ENCODE data around the gene GRIK3. TPM values are rescaled to one million over a fixed set of nuclear protein-coding genes. Genes with fewer than 3 reads are reported as not detected.

Gene GRIK3
- total and polyA plus RNA-seq, 2 of the 8 experiments (the other 6 are each of a cell fraction or from before 2014, with no cell fraction given) = 2.1 to 3.4 TPM

DNA sequence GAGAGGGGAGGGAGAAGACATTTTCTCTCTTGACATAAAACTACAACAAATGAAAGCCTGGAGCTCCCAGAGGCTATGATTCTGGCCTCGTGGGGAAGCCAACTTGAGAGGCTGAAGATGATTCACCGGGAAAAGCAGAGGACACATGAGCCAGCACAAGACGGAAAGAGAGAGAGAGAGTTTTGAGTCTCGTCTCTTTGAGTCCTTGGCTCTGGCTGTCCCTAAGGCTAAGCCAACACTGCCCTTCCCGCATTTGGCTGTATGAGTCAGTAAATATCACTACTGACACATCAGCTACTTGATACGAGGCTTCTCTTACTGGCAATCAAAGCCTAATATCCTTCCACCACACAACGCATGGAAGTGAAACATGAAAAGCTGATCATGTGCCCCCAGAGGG is 95.5 kb downstream of the GRIK3 start:
- DNase-seq (ENCODE audit: low read depth in 1 of 2, low spot score in 2 of 2) = no peak
- Histone ChIP-seq H4K91ac (replicated peaks; ENCODE audit: insufficient read length, low read length) (no peak overlapping the region), H4K20me1 (replicated peaks in 1 of 2; ENCODE audit: control insufficient read depth in 1 of 2, insufficient read depth in 2 of 2, low read length in 2 of 2) (peaks cover 0 to 2% of the 10 kb centered on the region in 2 experiments), H3K4me2 (ENCODE audit: insufficient read depth in 1 of 2, low read depth in 2 of 2, low read length in 2 of 2) (no peak overlapping the region), H3K18ac (ENCODE audit: extremely low read depth, low read length) (no peak overlapping the region), H4K8ac (ENCODE audit: extremely low read depth, insufficient read depth, low read length) (no peak overlapping the region), H3K23ac (ENCODE audit: insufficient read length) (no peak overlapping the region), H4K5ac (ENCODE audit: insufficient read length, low read depth, low read length) (no peak overlapping the region), H3K9me3 (ENCODE audit: insufficient read depth in 2 of 2, low read depth in 1 of 2, low read length in 1 of 2) (no peaks in the 10 kb centered on the region), H2AFZ (ENCODE audit: low read length) (no peak overlapping the region), H3K27me3 (replicated peaks in 1 of 4; ENCODE audit: control insufficient read depth in 3 of 4, extremely low read depth in 1 of 4, insufficient read depth in 3 of 4, low read length in 3 of 4) (no peaks in the 10 kb centered on the region), H3K27ac (ENCODE audit: low read depth, low read length) (no peak overlapping the region), H2BK15ac (ENCODE audit: low read length) (no peak overlapping the region), H3K79me2 (ENCODE audit: control insufficient read depth in 1 of 2, insufficient read depth in 2 of 2, low read length in 2 of 2) (no peaks in the 10 kb centered on the region), H3K4ac (replicated peaks; ENCODE audit: insufficient read length, low read depth, low read length) (no peak overlapping the region), H2BK5ac (ENCODE audit: low read depth, low read length) (peak overlapping the region; percentile 2; the same call in 1 of the 2 replicates), H3K79me1 (ENCODE audit: low read depth, low read length) (no peaks in the 10 kb centered on the region), H3K9ac (replicated peaks in 1 of 4; ENCODE audit: extremely low read depth in 1 of 4, low read depth in 3 of 4, low read length in 3 of 4) (no peak overlapping the region), H3K36me3 (ENCODE audit: control insufficient read depth in 2 of 4, insufficient read depth in 4 of 4, low read length in 3 of 4) (no peaks in the 10 kb centered on the region), H3K23me2 (ENCODE audit: low read depth, low read length) (no peaks in the 10 kb centered on the region; the same call in 1 of the 2 replicates), H3K56ac (replicated peaks; ENCODE audit: insufficient read length, low read depth, low read length) (no peak overlapping the region), H3K4me3 (ENCODE audit: extremely low read depth in 1 of 4, insufficient read depth in 2 of 4, low read depth in 3 of 4, low read length in 4 of 4) (no peak overlapping the region), H2AK5ac (ENCODE audit: low read depth, low read length) (no peak overlapping the region), H2BK20ac (ENCODE audit: low read length) (no peak overlapping the region), H3K14ac (ENCODE audit: insufficient read length) (no peak overlapping the region), H2BK120ac (replicated peaks; ENCODE audit: low read depth, low read length) (no peak overlapping the region), H2BK12ac (ENCODE audit: low read depth, low read length) (no peak overlapping the region), H3K4me1 (replicated peaks in 1 of 4; ENCODE audit: control insufficient read depth in 3 of 4, insufficient read depth in 4 of 4, low read length in 3 of 4) (peaks cover 0 to 4% (median 2%) of the 10 kb centered on the region in 4 experiments; a peak in 2 of 7 replicates)
- POLR2A ChIA-PET (ENCODE audit: partially characterized antibody) = no interaction called here
- FAIRE-seq = no peak
- 85% methylated on average over 7 of the region's 7 CpGs; no CpG with 5 or more reads in 1 of the 2 experiments for whole genome bisulfite sequencing, 2 experiments (ENCODE audit: extremely low coverage in 1 of 2, insufficient coverage in 1 of 2, insufficient read length in 1 of 2, insufficient replicate concordance in 2 of 2, low coverage in 1 of 2, low lambda C conversion rate in 2 of 2, missing lambda C conversion rate in 1 of 2)
- CTCF ChIA-PET (ENCODE audit: partially characterized antibody) = interaction anchor here (0.8 to 2.2 kb wide), 5 partner anchors 11 to 365 kb away, joined by 3 to 6 read pairs (median 4); no protein-coding TSS in a partner anchor
- TF ChIP-seq ZNF274 (IDR thresholded peaks at IDR 0.05; ENCODE audit: borderline replicate concordance, extremely low read depth, low read length) (no peak), GABPA (IDR thresholded peaks at IDR 0.05; ENCODE audit: borderline replicate concordance, insufficient read depth, low read length) (no peak), CREB1 (IDR thresholded peaks at IDR 0.05) (no peak), ASH2L (IDR thresholded peaks at IDR 0.05; ENCODE audit: low read length) (no peak), MAFK (IDR thresholded peaks at IDR 0.05; ENCODE audit: low read depth, low read length) (no peak), JUND (IDR thresholded peaks at IDR 0.05; ENCODE audit: low read length) (no peak), RAD21 (IDR thresholded peaks at IDR 0.05 in 1 of 2, conservative IDR thresholded peaks at IDR 0.05 in 1 of 2; ENCODE audit: low read depth in 2 of 2, low read length in 2 of 2) (no peak), CHD2 (IDR thresholded peaks at IDR 0.05; ENCODE audit: low read length) (no peak)
- TF ChIP-seq, protein P1, sequence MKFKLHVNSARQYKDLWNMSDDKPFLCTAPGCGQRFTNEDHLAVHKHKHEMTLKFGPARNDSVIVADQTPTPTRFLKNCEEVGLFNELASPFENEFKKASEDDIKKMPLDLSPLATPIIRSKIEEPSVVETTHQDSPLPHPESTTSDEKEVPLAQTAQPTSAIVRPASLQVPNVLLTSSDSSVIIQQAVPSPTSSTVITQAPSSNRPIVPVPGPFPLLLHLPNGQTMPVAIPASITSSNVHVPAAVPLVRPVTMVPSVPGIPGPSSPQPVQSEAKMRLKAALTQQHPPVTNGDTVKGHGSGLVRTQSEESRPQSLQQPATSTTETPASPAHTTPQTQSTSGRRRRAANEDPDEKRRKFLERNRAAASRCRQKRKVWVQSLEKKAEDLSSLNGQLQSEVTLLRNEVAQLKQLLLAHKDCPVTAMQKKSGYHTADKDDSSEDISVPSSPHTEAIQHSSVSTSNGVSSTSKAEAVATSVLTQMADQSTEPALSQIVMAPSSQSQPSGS (IDR thresholded peaks at IDR 0.05; ENCODE audit: low read length) = no peak
- TF ChIP-seq, protein P2, sequence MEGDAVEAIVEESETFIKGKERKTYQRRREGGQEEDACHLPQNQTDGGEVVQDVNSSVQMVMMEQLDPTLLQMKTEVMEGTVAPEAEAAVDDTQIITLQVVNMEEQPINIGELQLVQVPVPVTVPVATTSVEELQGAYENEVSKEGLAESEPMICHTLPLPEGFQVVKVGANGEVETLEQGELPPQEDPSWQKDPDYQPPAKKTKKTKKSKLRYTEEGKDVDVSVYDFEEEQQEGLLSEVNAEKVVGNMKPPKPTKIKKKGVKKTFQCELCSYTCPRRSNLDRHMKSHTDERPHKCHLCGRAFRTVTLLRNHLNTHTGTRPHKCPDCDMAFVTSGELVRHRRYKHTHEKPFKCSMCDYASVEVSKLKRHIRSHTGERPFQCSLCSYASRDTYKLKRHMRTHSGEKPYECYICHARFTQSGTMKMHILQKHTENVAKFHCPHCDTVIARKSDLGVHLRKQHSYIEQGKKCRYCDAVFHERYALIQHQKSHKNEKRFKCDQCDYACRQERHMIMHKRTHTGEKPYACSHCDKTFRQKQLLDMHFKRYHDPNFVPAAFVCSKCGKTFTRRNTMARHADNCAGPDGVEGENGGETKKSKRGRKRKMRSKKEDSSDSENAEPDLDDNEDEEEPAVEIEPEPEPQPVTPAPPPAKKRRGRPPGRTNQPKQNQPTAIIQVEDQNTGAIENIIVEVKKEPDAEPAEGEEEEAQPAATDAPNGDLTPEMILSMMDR (IDR thresholded peaks at IDR 0.05; ENCODE audit: control extremely low read depth in 1 of 3, insufficient read depth in 1 of 3, low read depth in 1 of 3, low read length in 3 of 3) = no peak
